ENCODE measurements around the gene CFAP61. TPM values are rescaled to one million over a fixed set of nuclear protein-coding genes. Genes with fewer than 3 reads are reported as not detected.

The CFAP61 gene
- total RNA-seq, 2 experiments from 2014 or later: not detected

DNA sequence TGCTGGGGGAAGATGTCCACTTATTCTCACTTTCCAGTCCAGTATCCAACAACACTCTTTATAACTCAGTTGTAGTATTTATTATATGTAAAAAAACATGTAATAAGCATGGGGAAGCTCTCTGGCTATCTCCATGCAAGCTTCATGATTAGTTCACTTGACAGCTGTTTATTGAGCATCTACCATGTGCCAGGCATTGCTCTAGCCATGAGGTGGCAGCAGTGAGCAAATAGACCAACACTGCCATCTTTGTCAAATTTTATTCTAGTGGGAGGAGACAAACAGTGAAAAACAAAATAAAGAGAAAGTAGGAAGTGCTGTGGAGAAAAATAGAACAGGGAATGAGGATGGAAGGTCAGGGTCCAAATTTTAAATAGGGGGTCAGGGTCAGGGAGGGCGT is 131.8 kb downstream of the CFAP61 start:
- Mint-ChIP-seq H3K4me3 (no peak overlapping the region), H3K27me3 (peaks cover 7% of the 10 kb centered on the region), H3K9me3 (peaks cover 10% of the 10 kb centered on the region), H3K4me1 (ENCODE audit: low read depth) (no peaks in the 10 kb centered on the region), H3K36me3 (ENCODE audit: low read depth) (no peaks in the 10 kb centered on the region), H3K27ac (no peak overlapping the region)
- no peak for ATAC-seq
- intact Hi-C loops (cut with micrococcal nuclease): no loop called here
- ChIA-PET CTCF (interaction anchor here (0.8 to 1.2 kb wide), 5 partner anchors 10 to 420 kb away, joined by 3 to 5 read pairs (median 3); no protein-coding TSS in a partner anchor), POLR2A (no interaction called here)
- TF ChIP-seq, protein P1, sequence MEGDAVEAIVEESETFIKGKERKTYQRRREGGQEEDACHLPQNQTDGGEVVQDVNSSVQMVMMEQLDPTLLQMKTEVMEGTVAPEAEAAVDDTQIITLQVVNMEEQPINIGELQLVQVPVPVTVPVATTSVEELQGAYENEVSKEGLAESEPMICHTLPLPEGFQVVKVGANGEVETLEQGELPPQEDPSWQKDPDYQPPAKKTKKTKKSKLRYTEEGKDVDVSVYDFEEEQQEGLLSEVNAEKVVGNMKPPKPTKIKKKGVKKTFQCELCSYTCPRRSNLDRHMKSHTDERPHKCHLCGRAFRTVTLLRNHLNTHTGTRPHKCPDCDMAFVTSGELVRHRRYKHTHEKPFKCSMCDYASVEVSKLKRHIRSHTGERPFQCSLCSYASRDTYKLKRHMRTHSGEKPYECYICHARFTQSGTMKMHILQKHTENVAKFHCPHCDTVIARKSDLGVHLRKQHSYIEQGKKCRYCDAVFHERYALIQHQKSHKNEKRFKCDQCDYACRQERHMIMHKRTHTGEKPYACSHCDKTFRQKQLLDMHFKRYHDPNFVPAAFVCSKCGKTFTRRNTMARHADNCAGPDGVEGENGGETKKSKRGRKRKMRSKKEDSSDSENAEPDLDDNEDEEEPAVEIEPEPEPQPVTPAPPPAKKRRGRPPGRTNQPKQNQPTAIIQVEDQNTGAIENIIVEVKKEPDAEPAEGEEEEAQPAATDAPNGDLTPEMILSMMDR (IDR thresholded peaks at IDR 0.05): peak; percentile 50
- peak; percentile 24 for DNase-seq

DNA sequence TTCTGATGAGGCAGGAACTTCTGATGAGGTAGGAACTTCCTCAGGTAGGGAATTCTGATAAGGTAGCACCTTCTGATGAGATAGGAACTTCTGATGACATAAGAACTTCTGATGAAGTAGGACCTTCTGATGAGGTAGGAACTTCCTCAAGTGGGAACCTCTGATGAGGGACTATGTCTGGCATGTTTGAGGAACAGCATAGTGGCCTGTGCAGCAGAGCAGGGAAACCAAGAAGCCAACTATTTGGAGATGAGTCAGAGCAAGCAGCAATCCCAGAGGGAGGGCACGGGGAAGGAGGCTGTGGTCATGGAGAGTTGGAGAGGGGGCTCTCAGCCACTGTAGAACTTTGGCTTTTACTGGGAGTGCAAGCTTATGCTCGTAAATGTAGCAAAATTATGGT is 132.4 kb downstream of the CFAP61 start:
- no peak overlapping the region for H3K4me3 Mint-ChIP-seq
- intact Hi-C loops (cut with micrococcal nuclease): no loop called here
- CTCF ChIA-PET: interaction anchor here (1.0 to 1.2 kb wide), 3 partner anchors 10 to 419 kb away, joined by 3 to 5 read pairs (median 4); no protein-coding TSS in a partner anchor
- peaks cover 7% of the 10 kb centered on the region for H3K9me3 Mint-ChIP-seq
- no peaks in the 10 kb centered on the region for H3K4me1 Mint-ChIP-seq (ENCODE audit: low read depth)
- H3K27me3 Mint-ChIP-seq: peaks cover 7% of the 10 kb centered on the region
- POLR2A ChIA-PET: no interaction called here
- H3K27ac Mint-ChIP-seq: no peak overlapping the region
- no peaks in the 10 kb centered on the region for H3K36me3 Mint-ChIP-seq (ENCODE audit: low read depth)
- TF ChIP-seq, protein P1 (IDR thresholded peaks at IDR 0.05): no peak
- DNase-seq (no peak), ATAC-seq (no peak)

DNA sequence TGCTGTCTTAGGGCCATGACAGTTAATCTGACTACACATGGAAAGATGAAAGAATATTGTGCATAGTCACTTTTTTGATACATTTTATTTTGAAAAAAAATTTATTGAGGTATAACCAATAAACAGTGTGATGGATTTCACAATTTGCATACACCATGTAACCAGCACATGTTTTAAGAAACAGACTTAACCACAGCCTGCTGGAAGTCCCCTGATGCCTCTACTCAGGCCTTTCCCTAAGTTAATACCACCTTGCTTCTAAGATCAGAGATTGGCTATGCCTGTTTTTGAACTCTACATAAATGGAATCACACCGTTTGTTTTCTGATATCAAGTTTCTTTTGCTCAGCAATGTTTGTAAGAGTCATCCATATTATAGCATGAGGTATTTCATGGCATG is 136.3 kb downstream of the CFAP61 start:
- intact Hi-C loops (cut with micrococcal nuclease): no loop called here
- CTCF ChIA-PET: no interaction called here
- no peak overlapping the region for H3K4me3 Mint-ChIP-seq
- H3K27me3 Mint-ChIP-seq: peaks cover 3% of the 10 kb centered on the region
- TF ChIP-seq, protein P1 (IDR thresholded peaks at IDR 0.05): no peak
- H3K4me1 Mint-ChIP-seq (ENCODE audit: low read depth): no peaks in the 10 kb centered on the region
- H3K36me3 Mint-ChIP-seq (ENCODE audit: low read depth): no peaks in the 10 kb centered on the region
- POLR2A ChIA-PET: no interaction called here
- DNase-seq (no peak), ATAC-seq (no peak)
- H3K27ac Mint-ChIP-seq: no peak overlapping the region
- no peaks in the 10 kb centered on the region for H3K9me3 Mint-ChIP-seq

DNA sequence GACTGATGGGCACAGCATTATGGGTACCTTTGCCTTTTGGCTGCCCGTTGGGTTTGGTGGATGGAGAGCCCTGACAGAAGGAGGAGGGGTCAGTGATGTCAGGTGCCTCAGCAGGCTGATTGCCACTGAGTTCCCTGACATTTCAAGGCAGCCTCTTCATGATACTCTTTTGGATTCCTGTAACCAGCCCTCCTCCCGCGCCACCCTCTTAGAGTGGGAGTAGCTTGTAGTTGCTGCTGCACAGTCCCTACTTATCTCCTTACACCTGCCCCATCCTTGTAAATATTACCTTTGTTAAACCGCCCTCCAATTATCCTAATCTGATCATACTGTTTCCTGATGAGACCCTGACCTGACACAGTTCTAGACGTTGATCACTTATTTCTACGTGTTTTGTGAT is 140.0 kb downstream of the CFAP61 start:
- DNase-seq (no peak), ATAC-seq (no peak)
- Mint-ChIP-seq H3K36me3 (ENCODE audit: low read depth) (no peaks in the 10 kb centered on the region), H3K4me3 (no peak overlapping the region), H3K27me3 (peaks cover 6% of the 10 kb centered on the region), H3K9me3 (no peaks in the 10 kb centered on the region), H3K27ac (no peak overlapping the region), H3K4me1 (ENCODE audit: low read depth) (no peaks in the 10 kb centered on the region)
- TF ChIP-seq, protein P1 (IDR thresholded peaks at IDR 0.05): no peak
- ChIA-PET POLR2A (no interaction called here), CTCF (no interaction called here)
- intact Hi-C loops (cut with micrococcal nuclease): no loop called here

- DNase-seq: no peak
- Mint-ChIP-seq H3K4me3 (no peak overlapping the region), H3K4me1 (ENCODE audit: low read depth) (no peaks in the 10 kb centered on the region), H3K36me3 (ENCODE audit: low read depth) (no peaks in the 10 kb centered on the region), H3K27ac (no peak overlapping the region), H3K9me3 (no peaks in the 10 kb centered on the region), H3K27me3 (peaks cover 10% of the 10 kb centered on the region)
- no peak for ATAC-seq
- intact Hi-C loops (cut with micrococcal nuclease): no loop called here
- TF ChIP-seq, protein P1 (IDR thresholded peaks at IDR 0.05): no peak
- CTCF ChIA-PET: no interaction called here
- POLR2A ChIA-PET: no interaction called here
These were observed 142.8 kb downstream of the CFAP61 start for GRCh38 chr20:20195021-20195705.

All from activated CD8-positive, alpha-beta T cell treated with anti-CD3 and anti-CD28 coated beads for 36 hours (primary cell).